Inferior parietal cortex (tissue), 1 donor: Measurements from ENCODE around the gene CDK19.
"Not testable (repeated sequence)": the region's sequence is repeated elsewhere in the genome, so short reads cannot be mapped to it uniquely, and the experiment has no call there.

Source experiments
- DNase-seq: peaks from one replicate; pipeline ENCODE4 v3.0.0-alpha.2; 2016; ENCODE audit errors: extremely low spot score

The CDK19 gene

GRCh38 chr6:110587328-110587727 lies 227.9 kb downstream of the CDK19 start:
- no peak for DNase-seq

DNA sequence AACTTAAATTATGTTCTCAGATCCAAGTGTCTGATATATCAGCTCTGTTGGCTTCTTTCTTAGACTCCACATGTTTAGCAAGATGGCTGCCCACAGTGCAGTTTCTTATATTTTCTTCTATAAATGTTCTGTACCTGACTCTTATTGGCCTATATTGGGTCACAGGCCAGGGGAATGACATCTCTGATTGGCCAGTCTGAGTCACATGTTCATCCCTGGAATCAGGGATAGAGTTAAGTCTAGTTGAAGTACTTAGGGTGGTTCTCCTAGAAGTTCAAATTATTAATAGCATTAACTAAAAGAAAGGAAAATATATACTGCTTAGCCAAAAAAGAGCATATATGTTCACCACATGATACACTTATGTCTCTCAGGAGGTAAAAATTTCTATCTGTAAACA lies 233.6 kb downstream of the CDK19 start:
- DNase-seq, result no peak

- not testable (repeated sequence) for DNase-seq
Observed at GRCh38 chr6:110577596-110578167, 237.6 kb downstream of the CDK19 start.

GRCh38 chr6:110575925-110576463 lies 239.3 kb downstream of the CDK19 start:
- DNase-seq, result no peak

DNA sequence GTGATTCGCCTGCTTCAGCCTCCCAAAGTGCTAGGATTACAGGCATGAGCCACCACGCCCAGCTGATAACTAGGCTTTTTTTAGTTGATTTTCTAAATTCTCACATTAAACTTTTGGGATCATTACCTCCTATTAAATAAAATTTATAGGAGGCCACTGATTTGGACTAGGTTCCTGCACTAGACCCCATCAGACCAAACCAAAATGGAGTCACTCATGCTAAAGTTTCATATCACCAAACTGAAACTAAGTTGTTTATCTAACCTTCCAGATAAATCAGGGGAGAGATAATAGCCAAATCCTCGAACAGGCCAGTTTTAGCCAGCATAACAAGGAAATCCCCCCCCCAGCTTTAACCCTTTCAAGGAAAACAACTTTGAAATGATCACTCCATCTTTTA lies 240.5 kb downstream of the CDK19 start:
- DNase-seq, result no peak

GRCh38 chr6:110573537-110573936 lies 241.7 kb downstream of the CDK19 start:
- no peak for DNase-seq

DNA sequence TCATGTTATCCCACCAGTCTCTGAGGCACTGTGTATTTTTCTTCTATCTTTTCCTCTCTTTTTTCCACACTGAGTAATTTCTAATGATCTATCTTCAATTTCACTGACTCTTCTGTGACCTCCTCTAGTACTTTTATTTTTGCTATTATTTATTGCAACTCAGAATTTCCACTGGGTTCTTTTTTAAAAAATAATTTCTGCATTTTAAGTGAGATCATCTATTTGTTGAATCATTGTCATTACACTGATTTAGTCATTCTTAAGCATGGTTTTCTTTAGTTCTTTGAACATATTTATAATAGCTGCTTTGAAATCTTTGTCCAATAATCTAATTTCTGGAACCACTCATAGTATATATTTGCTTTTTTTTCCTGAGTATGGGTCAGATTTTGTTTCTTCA lies 242.1 kb downstream of the CDK19 start:
- DNase-seq, result no peak

- DNase-seq, result no peak
Observed at GRCh38 chr6:110567957-110568696, 247.1 kb downstream of the CDK19 start.

DNA sequence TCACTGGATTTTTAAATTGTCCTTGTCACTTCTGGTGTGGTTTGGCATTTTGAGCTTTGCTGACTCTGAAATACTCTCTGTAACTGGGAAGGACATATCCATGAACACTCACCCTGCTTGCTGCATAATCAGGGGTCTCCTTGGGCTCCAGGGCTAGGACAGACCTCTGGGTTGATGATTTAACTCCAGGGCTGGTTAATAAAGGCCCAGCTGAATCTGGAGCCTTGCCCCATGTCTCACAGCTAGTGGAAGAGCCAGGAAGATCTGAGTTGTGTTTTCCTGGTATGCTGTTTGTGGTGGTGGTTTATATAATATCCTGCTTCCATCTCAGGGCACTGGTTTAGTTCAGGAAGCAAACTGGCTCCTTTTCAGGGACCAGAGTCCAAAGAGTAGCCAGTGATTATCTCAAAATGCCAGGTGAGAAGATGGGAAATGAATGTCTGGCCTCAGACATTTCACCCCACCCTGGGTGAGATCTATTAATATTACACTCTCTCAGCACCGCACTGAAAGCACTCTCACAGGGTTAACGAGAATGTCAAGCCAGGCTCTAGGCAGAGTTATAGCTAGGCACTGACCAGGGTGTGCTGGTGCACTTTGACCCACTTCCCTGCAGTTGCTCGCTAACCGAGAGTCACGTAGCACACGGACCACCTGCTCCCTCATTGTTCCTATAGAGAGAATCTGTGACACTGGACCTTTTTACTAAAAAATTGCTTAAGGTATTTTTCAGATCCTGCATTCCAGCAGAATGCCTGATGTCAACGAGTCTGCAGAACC lies 248.7 kb downstream of the CDK19 start:
- no peak for DNase-seq

DNA sequence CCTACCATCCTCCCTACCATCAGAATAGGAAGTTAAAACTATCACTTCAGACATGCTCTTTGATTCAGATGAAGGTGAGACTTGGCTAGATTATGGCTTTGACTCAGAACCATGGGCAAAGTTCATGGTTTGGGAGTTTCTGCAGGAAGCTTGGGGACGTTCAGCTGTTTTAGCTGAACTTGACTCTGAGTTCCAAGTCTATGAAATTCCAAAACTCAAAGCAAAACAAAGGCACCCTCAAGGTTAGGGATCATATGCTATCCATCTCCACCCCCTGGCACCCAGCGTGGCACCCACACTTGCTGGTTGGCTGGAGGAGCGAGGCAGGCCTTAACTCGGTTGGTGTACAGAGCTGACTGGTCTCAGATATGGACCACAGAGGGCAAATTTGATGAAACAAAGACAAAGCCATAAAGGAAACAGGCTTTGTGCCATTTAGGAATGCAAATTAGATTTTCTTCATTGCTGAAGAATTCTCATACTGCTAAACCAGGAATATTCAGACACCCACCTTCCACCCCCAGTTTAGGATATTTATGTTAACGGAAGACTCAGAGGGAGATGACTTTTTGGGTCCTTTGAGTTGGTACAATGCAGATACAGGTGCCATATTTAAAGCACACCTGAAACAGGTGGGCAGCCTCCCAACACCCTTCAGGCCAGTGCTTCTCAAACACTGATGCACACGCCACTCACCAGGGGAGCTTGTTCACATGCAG lies 250.4 kb downstream of the CDK19 start:
- no peak for DNase-seq

DNA sequence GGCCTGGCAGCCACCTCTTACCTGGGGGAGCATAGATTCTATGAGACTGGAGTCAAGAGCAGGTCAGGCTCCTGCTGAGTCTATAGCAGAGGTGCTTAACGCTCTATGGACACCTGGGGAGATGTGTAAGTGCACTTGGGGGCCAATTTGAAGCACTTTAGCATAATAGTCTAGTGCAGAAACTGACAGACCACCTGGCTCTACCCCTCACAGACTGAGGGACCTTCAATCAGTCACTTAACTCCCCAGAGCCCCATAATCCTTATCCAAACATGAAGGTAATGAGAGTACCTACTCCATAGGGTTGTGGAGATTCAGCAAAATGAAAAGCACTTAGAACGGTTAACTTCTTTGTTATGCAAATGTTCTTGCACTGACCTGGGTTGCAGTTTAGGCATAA lies 251.6 kb downstream of the CDK19 start:
- no peak for DNase-seq

GRCh38 chr6:110562316-110562915 lies 252.9 kb downstream of the CDK19 start:
- DNase-seq, result no peak

- no peak for DNase-seq
Observed at GRCh38 chr6:110561696-110562095, 253.6 kb downstream of the CDK19 start.

GRCh38 chr6:110561008-110561396 lies 254.3 kb downstream of the CDK19 start:
- no peak for DNase-seq

DNA sequence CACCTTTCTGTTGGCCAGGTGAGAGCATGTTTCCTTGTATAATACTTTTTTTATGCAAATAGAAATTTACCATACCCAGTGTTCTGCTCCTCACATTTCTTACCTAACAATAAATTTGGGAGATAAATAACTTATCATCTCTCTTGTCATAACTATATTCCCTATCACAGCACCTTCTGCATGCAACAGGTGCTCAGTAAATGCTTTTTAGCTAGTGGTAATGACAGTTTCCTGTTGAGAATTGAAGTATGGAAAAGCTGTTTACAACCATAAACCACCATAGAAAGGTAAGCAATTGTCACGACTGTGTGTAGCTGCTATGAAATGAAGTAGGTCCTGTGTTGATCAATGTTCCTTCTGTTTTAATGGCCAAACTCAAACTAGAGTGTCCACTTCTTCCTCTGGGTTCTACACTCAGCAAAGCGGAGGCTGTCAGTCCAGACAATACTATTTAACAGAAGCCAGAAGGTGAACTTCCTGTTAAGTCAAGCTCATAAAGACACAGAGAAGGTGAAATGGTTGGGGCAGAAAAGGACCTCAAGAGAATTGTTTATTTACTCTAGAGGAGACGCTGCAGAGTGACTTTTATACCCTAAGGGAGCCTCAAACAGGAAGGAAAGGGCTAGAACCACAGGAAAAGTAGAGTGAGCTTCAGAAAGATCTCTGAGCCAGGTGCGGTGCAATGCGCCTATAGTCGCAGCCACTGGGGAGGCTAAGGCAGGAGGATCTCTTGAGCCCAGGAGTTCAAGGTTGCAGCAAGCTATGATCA lies 254.8 kb downstream of the CDK19 start:
- DNase-seq, result no peak
